Activated gamma-delta T cell treated with Interleukin-2 at 50 U/mL for 16 hours (primary cell): ENCODE measurements around the gene FRMD4B.
"Not testable (repeated sequence)": the region's sequence is repeated elsewhere in the genome, so short reads cannot be mapped to it uniquely, and the experiment has no call there.

ENCODE experiments used
- DNase-seq: peaks from one replicate; pipeline ENCODE4 v3.0.0-alpha.2; 2020

Gene FRMD4B

DNA sequence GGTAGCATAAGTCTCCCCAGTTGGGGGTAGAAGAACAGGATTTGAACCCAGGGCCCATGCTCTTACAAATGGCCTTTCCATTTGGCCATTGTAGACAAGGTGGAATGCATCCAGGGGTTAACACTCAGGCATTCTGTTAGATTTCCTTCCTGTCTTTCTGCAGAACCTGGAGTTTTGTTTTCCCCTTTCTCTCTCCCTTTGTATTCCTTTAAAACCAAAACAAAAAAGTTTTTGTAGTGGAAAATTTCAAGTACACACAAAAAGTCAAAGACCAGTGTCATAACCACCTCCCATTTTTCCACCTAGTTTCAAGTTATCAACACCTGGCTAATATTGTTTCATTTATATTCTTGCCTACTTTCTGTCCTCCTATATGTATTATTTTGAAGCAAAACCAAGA lies 26.0 kb downstream of the FRMD4B start:
- no peak for DNase-seq

DNA sequence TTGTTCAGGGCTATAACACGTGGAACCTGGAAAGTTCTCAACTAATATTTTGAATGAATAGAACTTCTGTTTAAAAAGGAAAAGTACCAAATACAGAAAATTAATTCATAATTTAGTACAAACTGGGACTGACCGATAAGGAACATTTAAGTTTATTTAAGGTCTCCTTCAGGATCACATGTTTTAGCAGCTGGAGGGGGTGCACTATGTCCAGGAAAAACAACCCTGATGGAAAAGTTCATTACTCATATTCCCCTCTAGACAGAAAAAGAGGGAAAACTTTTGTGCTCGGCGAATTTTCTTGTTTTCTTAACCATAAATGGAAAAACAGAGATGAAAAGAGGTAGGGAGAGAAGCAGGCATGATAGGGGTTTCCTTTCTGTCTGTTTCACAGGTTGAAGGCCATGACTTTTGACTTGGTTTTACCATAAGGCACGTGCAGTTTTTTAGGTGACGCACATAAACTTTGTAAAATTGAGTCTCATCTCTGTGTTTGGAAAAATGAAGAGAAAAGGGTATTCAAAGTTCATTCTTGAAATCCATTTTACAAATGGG lies 26.5 kb downstream of the FRMD4B start:
- DNase-seq = no peak

DNA sequence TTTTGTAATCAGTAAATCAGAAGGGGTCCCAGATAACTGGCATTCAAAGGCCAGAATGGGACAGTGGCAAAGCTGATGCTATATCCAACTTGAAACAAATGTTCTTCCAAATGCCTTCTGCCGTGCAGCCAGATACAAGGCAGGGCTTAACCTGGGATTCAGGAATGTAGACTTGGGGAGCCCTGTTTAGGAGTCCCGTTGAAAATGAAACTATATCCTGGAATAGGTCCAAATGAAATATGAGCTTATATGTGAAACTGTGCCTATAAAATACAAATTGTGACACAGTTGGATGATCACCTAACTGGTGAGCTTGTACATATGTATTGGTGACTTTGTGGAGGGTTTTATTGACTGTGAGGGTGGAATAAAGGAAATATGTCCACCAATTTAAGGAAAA lies 28.7 kb downstream of the FRMD4B start:
- no peak for DNase-seq

DNA sequence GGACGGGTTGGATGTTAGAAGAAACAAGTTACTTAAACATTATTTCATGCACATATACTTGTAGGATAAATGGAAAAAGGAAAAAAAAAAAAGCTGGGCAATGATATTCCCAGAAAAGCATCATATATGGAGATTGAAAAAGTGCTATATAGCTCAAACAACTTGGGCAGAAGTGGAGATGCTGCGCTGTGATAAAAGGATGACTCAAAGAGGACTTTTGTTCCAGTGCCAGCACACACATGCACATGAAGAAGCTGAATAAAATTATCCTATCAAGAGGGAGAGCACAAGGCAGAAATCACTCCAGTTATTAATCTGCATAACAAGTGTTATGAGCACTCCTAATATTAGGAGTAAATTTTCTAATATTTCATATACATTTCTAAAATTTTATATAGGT lies 30.9 kb downstream of the FRMD4B start:
- no peak for DNase-seq

DNA sequence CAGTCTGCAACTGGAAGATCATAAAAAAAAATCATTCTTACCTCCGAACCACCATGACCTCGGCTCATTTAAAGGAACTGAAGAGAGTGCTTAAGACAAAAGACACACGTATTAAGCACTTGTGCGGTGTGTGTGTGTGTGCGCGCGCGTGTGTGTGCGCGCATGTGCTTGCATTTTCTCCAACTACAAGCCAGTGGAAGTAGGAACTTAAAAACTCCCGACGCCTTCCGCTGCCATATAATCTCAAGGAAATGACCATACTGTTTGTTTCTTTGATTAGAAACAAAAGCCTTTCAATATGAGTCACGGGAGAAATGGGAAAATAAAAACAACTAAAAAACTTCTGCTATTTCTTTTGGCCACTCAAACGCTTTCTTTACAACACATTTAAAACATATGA lies 32.4 kb downstream of the FRMD4B start:
- DNase-seq = no peak

DNA sequence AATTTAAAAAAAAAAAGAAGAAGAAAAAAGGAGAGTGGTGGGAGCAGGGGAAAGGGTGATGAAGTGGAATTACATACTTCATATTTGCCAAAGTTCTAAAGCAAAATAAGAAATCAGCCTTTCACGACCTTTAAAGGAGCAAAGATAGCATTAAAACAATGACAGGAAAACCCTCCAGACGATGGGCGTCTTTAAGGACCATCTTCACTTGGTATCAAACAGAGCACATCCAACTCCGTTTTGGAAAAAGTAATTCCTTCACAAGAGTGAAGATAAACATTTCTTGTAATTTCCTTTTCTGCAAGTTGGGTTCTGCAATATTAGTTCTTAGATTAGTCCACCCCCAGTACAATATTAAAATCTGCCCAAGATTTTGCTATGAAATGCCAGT lies 32.8 kb downstream of the FRMD4B start:
- DNase-seq = no peak

DNA sequence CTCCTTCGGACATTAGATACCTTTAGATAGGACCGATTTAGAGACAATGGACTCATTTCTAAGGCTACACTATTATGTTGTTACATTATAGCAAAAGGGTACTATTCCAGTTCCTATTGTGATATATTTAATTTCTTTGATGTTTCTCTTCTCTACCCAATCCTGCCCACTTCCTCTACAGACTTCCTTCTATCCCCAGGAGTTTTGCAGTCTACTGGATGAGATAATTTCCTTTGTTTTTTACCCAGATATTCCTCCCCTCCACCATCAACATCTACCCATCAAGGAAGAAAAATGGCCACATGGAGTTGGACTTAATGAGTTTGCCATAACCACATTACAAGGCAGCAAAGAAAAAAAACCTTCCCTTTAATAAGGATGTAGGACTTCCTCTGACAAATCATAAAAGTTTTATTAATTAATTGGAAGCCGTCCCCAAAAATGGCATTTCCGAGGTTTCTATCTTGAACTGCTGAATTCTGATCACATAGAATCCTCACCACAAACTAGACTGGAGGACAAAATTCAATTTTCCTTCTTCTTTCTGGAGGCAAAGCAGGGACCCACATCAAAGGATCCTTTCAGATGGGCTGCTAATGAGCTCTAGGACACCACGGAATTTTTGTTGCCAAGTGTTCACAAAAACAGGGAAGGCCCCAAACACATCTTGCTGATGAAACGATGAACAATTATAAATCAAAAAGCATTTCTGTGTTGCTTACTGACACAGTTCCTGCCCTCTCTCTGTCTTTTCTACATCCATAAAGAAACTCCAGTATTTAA lies 33.4 kb downstream of the FRMD4B start:
- DNase-seq = no peak

DNA sequence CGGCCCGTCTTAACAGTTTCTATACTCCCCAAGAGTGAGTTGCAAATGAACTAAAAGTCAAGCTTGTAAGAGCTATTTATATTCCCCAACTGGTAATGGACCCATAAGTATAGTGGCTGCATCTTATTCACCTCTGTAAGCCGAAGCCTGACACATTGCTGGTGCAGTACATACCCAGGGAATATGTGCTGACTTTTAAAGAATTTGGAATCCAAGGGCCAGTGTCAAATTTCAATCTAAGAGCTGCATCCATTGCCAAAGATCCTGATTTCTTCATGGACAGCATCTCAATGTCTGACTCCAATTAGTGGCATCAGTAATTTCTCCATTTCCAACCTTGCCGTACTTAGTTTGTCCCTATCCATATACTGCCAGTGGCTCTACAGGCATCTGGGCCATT lies 42.0 kb downstream of the FRMD4B start:
- no peak for DNase-seq

DNA sequence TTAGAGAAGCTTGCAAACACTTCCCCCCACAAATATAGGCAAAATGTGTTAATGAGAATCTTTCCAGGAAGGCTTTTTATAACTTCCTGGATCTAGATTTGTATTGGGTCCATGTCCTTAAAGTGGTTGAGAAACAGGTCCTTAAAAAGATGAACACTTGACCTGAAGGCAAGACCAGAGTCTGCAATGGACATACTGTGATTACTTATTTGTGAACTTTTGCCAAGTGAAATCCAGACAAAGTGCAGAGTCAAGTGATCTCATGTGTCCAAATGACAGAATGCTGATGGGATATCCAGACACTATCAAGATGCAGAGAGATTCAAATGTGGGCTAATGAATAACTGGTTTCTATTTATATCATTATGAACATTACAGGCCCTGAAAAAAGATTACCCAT lies 43.8 kb downstream of the FRMD4B start:
- no peak for DNase-seq

DNA sequence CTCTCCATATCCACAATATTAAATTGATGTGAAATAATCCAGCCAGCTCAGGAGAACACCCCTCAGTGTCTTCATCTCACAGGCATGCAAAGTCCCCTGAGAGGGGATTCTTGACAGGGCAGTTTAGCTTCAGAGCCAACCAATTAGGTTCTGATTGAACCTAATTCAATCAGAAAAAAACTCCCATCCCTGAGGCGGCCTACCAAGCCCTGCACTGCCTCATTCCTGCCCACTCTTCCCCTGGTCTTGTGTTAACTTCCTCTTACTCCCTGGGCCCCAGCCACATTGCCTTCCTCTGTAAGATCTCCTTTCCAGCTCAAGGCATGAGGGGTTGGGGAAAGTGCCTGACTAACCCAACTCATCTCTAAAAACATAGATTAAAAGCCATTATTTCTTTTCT lies 46.1 kb downstream of the FRMD4B start:
- DNase-seq = no peak

DNA sequence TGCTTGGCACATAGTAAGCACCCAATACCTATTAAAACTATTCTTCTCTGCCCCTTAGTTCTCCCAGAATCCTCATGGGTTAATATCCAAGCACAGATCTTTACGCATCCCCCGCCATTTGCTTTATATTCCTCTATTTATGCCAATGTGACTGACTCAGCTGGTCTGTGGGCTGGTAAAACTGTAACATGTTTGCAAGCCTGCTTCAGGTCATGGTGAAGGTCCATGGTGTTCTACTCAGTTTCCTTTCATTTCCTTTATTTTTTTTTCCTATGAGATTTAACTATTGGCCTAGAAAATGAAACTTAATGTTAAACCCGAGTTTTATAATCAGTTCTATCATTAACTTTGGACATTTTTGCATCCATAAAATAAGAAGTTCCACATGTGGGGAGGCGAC lies 47.0 kb downstream of the FRMD4B start:
- DNase-seq = no peak

DNA sequence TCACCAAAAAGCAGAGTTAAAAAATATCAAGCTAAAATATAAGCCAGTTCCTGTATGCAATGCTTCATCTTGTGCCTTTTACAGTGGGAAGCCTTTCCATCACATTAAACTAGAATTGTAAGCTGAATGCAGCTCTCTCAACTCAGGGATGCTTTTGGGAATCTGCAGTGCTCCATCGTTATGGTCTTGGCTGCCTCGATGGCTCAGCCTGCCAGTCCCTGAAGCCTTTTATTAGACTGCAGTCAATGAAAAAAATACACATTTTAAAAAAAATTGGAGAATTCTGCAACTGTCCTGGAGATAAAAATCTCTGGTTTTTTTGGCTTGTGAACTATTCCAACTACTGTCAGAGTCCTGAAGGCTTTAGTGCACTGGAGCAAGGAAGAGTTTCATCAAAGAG lies 53.0 kb downstream of the FRMD4B start:
- DNase-seq = no peak

DNA sequence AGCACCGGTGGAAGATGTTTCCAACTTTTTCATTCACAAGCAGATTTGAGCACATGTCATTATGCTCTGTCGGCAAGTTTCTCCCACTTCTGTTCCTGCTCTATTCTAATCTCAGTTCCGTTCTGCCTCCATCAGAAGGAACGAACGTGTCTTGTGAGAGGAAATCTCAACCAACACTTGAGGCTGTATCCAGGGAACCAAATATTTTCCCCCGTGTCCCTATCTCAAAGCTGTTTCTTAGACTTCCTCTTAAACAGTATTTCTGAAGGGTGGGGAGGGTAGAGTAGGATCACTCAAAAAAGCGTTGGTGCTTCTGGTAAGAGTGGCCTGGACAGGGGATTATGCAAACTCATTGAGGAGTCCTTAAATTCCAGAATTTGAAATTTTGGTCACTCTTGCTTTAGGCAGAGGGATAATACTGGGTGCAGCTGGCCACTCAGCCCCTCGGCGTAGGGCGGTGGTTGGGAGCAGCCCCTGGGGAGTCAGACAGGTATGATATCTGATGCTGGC lies 54.9 kb downstream of the FRMD4B start:
- no peak for DNase-seq

DNA sequence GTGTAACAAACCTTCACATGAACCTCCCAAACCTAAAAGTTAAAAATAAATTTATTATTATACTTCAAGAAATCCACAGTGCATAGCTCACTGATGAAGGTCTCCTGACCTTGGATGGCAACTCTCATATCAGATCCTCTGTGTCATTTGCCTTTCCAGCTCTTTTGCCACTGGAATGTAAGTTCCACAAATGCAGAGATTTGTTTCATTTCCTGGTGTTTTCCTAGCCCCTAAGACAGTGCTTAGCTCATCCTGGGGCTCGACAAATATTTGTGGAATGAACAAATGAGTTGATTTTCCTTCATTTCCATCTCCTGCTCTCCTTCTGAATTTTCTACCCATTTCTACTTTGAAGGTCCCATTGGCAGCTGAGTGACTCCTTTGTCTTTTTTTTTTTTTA lies 56.0 kb downstream of the FRMD4B start:
- DNase-seq = no peak

DNA sequence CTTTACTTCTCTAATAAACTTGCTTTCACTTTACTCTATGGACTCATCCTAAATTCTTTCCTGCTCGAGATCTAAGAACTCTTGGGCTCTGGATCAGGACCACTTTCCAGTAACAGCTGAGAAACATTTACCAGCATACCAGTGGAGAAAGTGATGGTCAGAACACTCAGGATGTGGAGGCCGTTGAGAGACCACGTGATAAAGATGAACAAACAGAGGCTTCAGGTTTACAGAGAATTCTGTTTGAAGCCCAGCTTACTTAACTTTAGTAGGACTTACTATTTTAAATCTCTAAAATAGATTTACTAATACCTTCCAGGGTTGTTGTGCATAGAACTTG lies 57.0 kb downstream of the FRMD4B start:
- DNase-seq = no peak

DNA sequence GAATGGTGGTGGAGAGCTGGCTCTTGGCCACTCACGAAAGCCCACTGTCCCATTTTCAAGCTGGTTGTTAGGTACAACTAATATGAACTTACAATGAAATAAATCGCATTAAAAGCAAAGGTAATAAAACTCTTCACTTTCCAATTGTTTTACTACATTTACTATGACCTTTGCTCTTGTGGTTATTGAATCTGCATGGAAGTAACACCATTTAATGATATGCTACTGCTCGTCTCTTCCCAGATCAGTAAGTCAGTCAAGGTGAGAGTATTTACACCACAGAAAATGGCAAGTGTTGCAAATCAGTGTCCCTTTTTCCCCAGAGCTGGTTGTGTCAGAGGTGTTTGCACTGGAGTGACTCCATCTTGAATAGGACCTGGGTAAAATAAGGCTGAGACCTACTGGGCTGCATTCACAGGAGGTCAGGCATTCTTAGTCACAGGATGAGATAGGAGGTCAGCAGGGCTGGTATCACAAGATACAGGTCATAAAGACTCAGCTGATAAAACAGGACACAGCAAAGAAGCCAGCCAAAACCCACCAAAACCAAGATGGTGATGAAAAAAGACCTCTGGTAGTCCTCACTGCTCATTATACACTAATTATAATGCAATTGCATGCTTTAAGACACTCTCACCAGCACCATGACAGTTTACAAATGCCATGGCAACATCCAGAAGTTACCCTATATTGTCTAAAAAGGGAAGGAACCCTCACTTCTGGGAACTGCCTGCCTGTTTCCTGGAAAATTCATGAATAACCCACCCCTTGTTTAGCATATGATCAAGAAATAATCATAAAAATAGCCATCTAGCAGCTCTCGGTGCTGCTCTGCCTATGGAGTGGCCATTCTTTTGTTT lies 57.6 kb downstream of the FRMD4B start:
- no peak for DNase-seq

DNA sequence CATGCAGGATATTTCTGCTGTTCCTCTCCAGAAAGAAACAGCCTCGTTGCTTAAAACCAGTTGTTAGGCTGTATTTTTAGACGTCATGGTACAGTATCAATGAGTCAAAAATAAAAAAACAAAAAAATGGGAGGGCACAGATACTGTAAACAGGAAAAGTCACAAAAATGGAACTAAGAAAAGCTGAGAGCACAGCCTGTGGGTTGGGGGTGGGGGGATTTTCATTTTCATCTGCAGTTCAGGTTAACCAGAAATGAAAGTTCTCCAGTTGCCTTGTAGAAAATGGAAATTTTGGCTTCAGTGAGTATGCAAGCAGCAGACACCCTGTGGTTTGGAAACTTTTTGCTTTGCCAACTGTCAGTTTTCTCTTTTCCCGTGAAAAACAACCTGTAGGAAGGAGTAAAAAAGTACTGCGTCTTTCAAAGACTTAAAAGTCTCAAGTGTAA lies 59.0 kb downstream of the FRMD4B start:
- no peak for DNase-seq

DNA sequence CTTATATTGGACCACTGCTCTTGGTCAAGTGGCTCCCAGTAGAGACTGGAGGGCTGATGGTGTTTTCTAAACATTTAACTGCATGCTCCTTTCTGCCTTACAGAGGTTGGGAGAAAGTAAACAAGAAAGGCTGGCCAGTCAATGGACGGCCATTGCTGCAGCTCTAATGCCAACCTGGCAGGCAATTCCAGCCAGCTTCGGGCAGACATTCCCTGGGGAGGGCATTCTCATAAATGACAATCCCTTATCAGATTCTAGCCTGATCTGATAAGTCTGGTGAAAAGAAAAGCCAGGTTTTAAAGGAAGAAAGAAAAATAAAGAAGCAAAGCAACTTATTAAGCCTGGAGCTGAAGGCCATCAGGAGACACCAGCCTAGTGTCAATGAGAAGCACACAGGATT lies 60.7 kb downstream of the FRMD4B start:
- DNase-seq = no peak

DNA sequence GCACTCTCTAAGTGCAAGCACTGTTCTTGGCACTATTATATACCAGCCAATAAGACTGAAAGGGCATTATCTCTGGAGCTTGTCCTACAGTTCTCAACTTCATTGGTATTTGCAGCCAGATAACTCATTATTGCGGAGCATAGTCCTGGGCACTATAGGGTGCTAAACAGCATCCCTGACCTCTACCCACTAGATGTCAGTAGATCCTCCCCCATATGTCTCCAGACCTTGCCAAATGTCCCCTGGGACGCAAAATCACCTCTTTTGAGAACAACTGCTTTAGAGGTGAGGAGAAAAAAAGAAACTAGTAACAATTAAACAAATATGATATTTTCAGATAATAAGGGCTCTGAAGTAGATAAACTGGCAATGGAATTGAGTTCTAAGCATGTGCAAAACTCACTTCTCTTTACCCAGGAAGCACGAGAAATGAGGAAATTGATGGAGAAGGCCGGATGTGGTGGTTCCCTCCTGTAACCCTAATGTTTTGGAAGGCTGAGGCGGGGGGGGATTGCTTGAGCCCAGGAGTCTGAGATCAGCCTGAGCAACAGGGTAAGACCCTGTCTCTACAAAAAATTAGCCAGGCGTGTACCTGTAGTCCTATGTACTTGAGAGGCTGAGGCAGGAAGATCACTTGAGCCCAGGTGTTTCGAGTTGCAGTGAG lies 61.4 kb downstream of the FRMD4B start:
- DNase-seq = no peak

DNA sequence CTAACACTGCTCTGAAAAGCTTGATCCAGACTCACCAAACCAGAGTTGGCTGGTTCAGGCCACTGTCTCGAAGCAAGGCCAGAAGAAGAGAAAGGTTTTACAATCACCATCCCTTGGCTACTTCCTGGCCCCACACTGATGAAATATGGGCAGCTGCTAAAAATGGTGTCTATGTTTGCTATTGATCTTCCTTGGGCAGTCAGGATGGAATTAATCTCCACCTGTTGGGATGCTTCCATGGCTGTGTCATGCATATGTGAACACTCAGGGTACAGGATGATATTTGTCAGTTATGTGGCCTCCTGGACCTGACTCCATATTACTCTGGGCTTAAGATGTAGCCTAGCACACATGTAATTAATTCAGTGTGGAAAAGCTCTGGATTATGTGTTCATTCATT lies 61.9 kb downstream of the FRMD4B start:
- no peak for DNase-seq

DNA sequence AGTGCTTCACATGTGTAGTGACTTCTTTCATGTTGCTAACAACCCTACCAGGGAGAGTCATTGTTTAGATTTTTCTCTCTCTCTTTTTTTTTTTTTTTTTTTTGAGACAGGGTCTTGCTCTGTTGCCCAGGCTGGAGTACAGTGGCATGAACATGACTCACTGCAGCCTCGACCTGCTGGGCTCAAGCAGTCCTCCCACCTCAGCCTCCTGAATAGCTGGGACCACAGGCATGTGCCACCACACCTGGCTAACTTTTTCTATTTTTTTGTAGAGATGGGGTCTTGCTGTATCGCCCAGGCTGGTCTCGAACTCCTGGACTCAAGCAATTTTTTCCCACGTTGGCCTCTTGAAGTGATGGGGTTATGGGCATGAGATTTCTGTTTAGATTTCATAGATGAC lies 63.4 kb downstream of the FRMD4B start:
- DNase-seq = not testable (repeated sequence)

DNA sequence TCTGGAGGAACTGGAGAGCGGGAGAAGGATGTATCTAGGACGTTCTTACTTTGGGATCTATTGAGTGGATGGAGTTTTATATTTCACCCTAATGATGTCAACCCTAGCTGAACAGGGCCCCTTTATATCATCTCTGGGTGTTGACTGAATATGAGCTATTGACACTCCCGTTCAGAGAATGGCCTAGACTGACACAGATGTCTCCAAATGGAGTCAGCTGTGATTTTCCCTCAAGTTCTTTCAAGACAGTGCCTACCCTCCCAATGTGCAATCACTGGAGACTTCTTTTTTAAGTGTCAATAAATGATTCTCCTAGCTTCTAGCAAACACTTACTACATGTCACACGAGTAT lies 63.8 kb downstream of the FRMD4B start:
- DNase-seq = no peak
